ENCODE data around the gene ADSL. TPM values are rescaled to one million over a fixed set of nuclear protein-coding genes. Genes with fewer than 3 reads are reported as not detected.

Gene ADSL
- total RNA-seq, 1 donor from 2014 or later: 31.3 TPM

DNA sequence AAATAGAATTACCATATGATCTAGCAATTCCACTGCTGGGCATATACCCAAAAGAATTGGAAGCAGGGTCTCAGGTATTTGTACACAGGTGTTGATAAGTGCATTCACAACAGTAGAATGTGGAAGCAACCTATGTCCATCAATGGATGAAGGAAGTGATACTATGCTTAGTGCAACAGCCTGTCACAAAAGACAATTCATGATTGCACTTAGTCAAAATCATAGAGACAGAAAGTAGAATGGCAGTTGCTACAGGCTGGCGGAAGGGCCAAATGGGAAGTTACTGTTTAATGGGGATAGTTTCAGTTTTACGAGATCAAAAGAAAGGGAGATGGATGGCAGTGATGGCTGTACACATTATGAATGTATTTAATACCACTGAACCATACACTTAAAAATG lies 66.1 kb downstream of the ADSL start:
- H3K4me1 ChIP-seq: no peaks in the 10 kb centered on the region
- intact Hi-C loops (cut with DNase I): no loop called here

DNA sequence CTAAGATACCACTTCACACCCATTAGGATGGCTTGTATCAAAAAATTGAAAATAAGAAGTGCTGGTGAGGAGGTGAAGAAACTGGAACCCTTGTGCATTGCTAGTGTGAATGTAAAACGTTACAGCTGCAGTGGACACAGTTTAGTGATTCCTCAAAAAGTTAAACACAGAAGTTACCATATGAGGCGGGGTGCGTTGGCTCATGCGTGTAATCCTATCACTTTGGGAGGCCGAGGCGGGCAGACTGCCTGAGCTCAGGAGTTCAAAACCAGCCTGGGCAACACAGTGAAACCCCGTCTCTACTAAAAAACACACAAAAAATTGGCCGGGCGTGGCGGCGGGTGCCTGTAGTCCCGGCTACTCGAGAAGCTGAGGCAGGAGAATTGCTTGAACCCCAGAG lies 67.6 kb downstream of the ADSL start:
- Histone ChIP-seq H3K9me3 (no peaks in the 10 kb centered on the region), H3K4me3 (no peak overlapping the region), H3K36me3 (peaks cover 58 to 60% of the 10 kb centered on the region in 2 donors), H3K27ac (no peak overlapping the region), H3K27me3 (no peaks in the 10 kb centered on the region), H3K4me1 (no peaks in the 10 kb centered on the region)
- intact Hi-C loops (cut with DNase I): no loop called here
- TF ChIP-seq, protein P1, sequence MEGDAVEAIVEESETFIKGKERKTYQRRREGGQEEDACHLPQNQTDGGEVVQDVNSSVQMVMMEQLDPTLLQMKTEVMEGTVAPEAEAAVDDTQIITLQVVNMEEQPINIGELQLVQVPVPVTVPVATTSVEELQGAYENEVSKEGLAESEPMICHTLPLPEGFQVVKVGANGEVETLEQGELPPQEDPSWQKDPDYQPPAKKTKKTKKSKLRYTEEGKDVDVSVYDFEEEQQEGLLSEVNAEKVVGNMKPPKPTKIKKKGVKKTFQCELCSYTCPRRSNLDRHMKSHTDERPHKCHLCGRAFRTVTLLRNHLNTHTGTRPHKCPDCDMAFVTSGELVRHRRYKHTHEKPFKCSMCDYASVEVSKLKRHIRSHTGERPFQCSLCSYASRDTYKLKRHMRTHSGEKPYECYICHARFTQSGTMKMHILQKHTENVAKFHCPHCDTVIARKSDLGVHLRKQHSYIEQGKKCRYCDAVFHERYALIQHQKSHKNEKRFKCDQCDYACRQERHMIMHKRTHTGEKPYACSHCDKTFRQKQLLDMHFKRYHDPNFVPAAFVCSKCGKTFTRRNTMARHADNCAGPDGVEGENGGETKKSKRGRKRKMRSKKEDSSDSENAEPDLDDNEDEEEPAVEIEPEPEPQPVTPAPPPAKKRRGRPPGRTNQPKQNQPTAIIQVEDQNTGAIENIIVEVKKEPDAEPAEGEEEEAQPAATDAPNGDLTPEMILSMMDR (IDR thresholded peaks at IDR 0.05): no peak
- DNase-seq (ENCODE audit: low spot score in 2 of 2): peak in 1 of 2 donors; percentile 63

More for the DNA sequence above, 66.1 kb downstream of the ADSL start:
- H3K27ac ChIP-seq: no peak overlapping the region
- no peaks in the 10 kb centered on the region for H3K27me3 ChIP-seq
- TF ChIP-seq, protein P1 (IDR thresholded peaks at IDR 0.05): no peak
- no peak overlapping the region for H3K4me3 ChIP-seq
- no peaks in the 10 kb centered on the region for H3K9me3 ChIP-seq
- H3K36me3 ChIP-seq: peaks cover 56 to 60% of the 10 kb centered on the region in 2 donors
- no peak for DNase-seq (ENCODE audit: low spot score in 2 of 2)

DNA sequence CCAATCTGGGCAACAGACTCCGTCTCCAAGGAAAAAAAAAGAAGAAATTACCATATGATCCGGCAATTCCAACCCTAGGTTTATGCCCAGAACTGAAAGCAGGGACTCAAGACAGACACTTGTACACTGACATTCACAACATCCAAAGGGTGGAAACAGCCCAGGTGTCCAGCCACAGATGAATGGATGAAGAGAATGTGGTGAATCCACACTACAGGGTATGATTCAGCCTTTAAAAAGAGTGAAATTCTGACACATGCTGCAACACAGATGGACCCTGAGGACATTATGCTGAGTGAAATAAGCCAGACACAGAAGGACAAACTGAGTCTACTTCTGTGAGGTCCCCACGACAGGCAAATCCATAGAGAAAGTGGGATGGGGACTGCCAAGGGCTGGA lies 68.0 kb downstream of the ADSL start:
- Histone ChIP-seq H3K4me3 (no peak overlapping the region), H3K4me1 (no peaks in the 10 kb centered on the region), H3K9me3 (no peaks in the 10 kb centered on the region), H3K27ac (peak overlapping the region in 1 of 2 donors; percentile 11), H3K27me3 (no peaks in the 10 kb centered on the region), H3K36me3 (peaks cover 59 to 60% of the 10 kb centered on the region in 2 donors)
- intact Hi-C loops (cut with DNase I): no loop called here
- TF ChIP-seq, protein P1 (IDR thresholded peaks at IDR 0.05): no peak
- DNase-seq (ENCODE audit: low spot score in 2 of 2): no peak

DNA sequence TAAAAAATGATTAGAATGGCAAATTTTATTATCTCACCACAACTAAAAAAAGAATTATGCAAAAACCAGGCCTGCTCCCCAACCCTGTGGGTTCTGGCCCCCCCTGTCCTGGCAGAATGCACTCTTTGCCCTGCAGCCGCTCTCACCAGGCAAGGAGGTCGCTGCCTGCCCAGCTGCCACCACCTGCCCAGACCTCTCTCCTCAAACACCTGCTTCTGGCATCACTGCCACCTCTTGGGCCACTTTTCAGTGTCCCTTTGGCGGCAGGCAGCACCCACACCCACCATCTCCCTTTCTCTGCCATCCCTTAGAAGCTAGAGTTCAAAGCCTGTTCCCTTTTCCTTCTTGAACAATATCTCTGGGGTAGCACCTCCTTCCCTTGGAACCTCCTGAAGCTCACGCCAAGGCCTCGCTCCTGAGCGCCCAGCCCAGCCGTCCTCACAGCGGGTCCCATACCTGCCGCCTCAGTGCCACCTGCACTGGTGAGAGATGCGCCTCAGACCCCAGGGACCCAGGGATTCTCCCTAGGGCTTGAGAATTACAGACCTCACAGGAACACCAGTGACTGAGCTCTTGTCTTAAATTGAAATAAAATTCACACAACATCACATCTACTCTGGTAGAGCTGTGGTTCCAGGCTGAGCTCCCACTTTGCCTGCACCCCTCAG lies 68.7 kb downstream of the ADSL start:
- no peak overlapping the region for H3K4me3 ChIP-seq
- peak overlapping the region in 1 of 2 donors; percentile 11 for H3K27ac ChIP-seq
- H3K36me3 ChIP-seq: peaks cover 59 to 60% of the 10 kb centered on the region in 2 donors
- no peaks in the 10 kb centered on the region for H3K4me1 ChIP-seq
- H3K27me3 ChIP-seq: no peaks in the 10 kb centered on the region
- no peaks in the 10 kb centered on the region for H3K9me3 ChIP-seq
- intact Hi-C loops (cut with DNase I): no loop called here
- TF ChIP-seq, protein P1 (IDR thresholded peaks at IDR 0.05): no peak
- peak in 1 of 2 donors; percentile 60 for DNase-seq (ENCODE audit: low spot score in 2 of 2)

DNA sequence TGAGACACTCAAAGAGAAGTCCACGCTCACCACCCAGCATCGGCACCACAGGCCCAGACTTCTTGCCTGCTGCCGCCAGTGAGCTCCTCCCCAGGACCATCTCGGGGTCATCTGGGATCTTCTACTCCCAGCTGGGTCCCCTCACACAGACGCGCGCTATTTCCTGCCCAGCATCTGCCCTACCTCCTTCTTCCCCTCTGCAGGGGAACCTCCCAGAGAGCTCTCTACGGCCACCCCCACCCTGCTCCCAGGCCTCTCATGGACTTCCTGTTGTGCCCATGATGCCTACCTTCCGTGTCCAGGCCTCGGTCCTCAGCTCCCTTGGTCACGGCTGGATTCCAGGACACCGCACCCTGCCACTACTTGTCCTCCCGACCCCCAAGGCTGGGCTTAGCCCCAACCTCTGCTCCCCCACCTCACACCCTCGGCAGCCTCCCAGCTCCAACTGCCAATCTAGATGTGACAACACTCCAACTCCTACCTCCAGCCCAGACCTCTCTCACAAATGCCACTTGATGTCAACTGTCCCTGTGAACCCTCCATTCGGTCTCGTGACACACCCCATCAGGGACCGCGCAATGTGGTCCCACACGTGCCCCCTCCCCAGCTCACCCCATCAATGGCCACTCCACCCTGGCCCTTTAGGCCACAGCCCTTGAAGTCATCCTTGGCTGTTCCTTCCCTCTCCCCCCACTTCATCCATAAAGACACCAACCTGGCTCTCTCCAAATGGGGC lies 69.4 kb downstream of the ADSL start:
- Histone ChIP-seq H3K27ac (no peak overlapping the region), H3K36me3 (peaks cover 60 to 61% of the 10 kb centered on the region in 2 donors), H3K9me3 (no peaks in the 10 kb centered on the region), H3K4me1 (no peaks in the 10 kb centered on the region), H3K27me3 (no peaks in the 10 kb centered on the region), H3K4me3 (no peak overlapping the region)
- TF ChIP-seq, protein P1 (IDR thresholded peaks at IDR 0.05): no peak
- intact Hi-C loops (cut with DNase I): no loop called here
- no peak for DNase-seq (ENCODE audit: low spot score in 2 of 2)

Data from ascending aorta (tissue), 2 donors.